Measurements from ENCODE around the gene ATXN7.
A peak's percentile ranks its signal among the peaks of the same experiment; 100 is the strongest.

ATXN7 gene

DNA sequence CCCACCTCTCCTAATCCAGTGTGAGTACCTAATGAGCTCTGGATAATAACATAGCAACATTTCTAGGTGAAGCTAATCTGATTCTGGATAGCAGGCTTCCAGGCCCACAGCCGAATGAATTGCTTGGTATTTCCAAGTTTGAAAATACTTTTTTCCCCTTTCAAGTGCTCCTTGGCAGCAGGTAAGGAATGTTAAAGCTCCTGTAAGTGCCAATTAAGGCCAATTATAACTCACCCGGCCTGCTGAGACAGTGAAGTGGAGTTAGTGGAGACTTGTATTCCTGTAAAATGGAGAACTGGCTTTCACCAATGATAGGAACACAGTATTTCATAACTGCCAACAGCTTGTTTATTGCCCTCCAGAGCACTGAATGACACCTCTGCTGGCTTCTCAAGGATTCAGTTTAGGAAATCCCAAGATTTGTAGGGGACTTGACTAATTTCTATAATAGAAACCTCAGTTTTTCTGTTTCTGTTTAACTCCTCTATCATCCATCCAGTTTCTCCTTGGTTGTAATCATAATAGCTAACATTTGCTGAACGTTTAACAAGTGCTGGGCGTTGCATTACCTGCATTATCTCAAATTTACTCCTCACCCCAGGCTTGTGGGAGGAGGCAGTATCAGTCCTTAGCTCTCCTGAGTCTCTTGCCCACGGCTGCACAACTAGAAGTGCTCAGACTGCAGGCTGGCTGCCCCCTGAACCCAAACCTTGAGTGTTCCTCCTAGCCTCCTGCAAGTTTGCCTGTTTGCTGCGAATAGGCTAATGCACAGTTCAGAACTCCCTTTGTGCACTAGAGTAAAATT is 101.2 kb downstream of the ATXN7 start:
- no peak for DNase-seq (ENCODE audit: low read depth)

DNA sequence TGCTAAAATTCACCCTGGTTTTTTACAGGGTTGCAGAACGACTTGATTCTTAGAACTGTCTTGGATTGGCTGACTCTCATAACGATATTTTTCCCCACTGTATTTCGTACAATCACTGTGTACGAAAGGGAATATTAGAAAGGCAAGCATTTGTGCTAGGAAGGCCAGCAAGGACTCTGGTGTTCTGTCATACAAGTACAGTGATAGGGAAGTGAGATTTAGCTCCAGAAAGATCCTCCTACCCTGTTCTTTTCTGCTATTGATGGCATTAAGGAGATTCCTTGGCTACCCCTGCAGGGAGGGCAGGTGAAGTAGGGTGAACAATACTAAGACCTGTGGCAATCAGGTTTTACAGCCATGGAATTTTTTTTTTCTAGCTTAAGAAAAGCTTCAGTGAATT is 102.3 kb downstream of the ATXN7 start:
- DNase-seq (ENCODE audit: low read depth): no peak

DNA sequence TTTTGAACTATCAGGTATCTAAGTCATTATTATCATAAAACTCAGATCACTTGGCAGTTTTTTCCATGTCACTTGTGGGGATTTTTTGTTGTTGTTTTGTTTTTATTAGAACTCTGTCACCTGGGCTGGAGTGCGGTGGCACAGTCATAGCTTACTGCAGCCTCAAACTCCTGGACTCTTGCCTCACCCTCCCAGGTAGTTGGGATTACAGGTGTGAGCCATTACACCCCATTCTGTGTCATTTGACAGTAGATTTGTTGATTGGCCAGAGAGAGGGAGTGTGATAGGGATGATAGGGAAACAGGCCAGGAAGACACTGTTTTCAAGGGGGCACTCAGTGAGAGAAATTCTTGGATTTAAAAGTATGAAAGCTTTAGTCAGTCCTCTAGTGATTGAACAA is 103.2 kb downstream of the ATXN7 start:
- no peak for DNase-seq (ENCODE audit: low read depth)

DNA sequence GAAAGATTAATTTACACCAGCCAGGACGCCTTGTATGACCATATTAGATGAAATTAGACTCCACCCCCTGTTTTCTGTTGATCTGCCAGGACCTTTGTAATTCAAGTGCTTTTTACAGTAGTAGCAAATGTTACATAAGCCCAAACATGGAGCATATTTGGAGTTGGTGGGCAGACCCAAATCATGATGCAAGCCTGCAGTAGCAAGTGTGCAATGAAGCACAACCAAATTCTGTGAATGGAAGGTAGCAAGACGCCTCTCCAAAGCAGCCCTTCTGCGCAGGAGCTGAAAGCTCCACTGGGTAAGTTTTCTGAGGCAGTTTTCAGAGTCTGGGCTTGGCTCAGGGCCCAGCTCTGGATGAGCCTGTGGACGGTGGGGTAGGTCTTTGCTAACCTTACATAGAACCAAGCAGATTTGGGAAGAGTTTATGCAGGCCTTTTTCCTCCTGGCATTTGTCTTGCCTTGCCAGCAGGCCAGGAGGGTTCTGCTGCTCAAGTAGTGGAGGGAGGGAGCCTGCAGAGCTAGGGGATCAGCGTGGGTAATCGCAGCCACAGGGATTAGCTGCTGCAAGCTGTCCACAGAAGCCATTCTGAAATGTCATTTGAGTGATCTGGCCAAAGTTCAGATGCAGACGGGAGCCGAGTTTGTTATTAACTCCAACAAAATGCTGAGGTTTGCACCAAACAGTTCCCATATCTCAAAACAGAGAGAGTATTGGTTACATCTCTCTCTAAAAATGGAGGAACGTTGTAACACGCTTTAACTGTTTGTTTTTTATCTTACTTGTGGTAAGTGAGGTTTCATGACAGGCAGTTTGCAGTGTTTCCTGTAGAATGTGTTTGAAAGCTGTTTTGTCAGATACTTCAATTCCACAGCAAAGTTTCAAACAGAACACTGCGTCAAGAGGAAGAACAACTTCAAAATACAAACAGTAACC is 104.3 kb downstream of the ATXN7 start:
- peak; percentile 19 for DNase-seq (ENCODE audit: low read depth)

DNA sequence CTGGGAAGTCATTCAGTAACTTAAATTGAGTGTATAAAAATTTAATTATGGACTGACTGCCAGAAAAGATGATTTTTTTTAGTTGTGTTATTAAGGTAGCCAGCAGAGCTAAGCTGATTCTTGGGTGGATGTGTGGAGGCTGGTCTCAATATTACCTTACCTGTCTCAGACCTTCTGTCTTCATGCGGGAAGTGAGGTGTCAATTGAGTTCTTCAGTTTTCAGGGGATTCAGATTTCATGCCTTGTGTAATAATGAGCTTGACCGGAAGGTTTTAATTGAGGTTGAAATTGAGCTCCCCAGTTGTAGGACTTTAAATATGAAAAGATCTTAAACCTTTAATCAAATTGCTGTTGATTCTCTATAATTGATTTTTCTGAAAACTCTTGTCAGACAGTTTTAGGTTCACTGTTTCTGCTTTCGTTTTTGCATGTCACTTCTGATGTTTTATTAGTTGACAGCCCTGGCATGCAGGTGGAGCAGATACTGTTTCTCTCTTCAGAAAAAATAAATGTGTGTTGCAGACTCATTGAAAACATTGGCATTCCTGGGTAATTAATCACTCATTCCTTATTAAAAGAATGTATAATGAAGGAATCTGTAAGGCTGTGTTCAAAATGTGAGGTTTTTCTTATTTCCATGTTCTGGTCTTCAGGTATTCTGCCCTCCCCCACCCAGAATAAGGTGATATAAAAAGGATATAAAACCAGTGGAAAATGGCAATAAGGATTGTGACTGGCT is 105.1 kb downstream of the ATXN7 start:
- DNase-seq (ENCODE audit: low read depth): no peak

DNA sequence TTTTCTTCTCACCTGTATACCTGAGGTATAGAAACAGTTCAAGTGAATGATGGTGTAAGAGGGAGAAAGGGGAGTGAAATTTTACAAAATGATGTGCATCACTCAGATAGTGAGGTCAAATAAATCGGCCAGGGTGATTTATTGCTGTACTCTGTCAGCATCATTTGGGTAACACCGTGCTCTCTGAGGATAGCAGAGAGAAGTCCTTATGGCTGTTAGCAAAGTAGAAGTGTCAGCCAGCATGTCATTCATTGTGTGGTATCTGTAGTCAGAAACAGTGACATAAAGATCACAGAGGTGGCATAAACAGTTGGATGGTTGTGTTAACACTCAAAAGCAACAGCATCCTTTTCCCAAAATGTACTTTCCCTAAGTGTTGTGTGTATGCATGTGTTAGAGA is 106.2 kb downstream of the ATXN7 start:
- no peak for DNase-seq (ENCODE audit: low read depth)

DNA sequence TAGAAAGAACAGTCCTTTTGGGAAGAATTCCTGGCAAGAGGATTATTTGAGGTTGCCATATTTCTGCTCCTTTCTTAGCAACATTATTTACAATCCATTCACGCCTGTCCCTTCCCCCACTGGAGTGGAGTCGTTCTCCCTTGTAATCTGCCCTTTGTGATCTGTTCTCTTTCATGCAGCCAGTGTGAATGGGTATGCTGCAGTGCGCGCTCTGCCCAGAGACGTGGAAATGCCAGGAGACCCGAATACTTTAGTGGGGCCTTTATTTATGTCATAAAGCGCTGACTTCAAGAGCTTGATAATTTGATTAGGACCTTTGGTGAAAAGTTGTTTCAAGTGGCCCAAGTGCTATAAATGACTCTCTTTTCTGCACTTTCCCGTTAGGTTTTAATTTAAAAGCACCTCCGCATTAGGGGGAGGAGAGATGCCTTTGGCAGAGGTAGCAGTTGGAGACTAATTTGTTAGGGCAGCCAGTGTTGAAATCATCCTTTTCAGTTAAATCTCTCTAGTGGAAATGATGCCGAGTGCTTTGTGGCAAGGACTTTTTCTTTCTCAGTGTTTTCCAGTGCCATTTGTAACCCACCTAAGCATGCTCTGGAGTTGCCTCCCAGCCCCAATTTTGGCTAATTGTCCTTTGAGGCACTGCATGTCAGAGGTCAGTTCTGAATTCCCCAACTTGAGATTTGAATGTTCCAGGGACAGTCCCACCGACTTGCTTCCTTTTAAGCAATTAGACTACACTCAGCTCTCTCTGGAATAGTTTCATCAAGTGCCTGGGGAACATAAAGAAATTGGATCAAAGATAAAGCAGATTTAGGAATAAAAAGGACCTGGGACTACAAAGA is 107.2 kb downstream of the ATXN7 start:
- DNase-seq (ENCODE audit: low read depth): no peak

DNA sequence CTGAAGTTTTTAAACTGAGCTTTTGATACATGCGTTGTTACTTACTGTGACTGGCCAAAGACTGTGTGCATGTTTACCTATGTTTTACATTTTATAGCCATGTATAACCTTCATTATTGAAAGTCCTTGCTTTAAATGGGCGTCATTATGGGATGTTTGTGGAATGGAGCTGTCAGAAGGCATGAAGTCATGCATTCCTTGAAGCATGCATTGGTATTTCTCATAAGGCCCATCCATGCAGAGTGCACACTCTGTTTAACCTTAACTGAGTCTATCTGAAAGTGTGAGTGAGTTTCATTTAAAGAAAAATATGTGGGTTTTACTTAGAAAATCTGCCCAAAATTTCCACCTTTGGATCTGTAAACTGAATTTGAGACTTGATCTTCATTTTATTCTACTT is 108.5 kb downstream of the ATXN7 start:
- DNase-seq (ENCODE audit: low read depth): no peak

DNA sequence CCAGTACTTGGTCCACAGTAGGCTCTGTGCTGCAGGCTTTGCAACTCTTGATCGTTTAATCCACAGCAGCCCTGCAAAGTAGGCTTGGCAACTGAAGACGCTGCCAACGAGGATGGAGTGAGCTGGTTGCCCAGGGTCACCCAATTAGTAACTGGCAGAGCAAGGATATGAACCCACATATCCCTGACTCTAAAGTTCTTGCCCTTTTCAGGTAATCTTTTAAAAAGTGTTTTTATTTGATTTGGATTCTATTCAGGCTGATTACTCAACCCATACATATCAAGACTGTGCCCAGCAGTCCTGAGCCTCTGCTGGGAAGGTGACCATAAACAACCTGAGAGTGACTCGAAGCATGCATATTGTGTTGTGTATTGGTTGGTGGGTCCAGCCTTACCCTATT is 109.3 kb downstream of the ATXN7 start:
- no peak for DNase-seq (ENCODE audit: low read depth)

DNA sequence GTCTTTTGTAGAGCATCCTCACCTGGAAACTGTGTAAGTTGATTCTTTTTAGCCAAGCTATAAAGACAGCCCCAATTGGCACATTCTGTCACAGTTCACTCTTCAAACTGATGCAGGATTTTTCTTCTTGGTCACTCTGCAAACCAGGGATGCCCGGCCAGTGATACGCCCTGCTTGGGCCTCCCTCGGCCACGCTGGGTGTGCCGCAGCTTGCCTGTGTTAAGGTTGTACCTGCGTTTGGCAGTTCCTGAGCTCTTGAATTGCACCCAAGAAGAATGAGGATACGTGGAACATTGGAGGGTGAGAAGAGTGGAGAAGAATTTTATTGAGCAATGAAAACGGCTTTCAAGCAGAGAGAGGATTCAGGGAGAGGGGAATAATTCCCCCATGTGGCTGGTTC is 109.7 kb downstream of the ATXN7 start:
- DNase-seq (ENCODE audit: low read depth): no peak

DNA sequence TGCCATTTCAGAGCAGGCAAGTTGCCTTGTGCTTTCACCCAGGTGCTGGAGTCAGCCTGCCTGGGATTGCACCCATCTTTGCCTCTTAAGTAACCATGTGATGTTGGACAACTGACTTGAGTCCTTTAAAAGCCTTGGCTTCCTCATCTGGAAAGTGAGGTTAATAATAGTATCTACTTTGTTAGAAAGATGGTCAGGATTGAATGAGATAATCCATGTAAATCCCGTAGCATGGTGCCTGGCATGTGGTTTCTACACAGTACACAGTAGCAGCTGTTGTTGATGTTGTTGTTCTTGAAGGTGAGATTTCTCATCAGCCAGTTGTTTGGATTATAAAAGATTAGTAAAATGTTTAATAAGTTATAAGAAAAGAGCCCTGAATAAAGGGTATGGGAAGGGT is 110.8 kb downstream of the ATXN7 start:
- DNase-seq (ENCODE audit: low read depth): no peak

DNA sequence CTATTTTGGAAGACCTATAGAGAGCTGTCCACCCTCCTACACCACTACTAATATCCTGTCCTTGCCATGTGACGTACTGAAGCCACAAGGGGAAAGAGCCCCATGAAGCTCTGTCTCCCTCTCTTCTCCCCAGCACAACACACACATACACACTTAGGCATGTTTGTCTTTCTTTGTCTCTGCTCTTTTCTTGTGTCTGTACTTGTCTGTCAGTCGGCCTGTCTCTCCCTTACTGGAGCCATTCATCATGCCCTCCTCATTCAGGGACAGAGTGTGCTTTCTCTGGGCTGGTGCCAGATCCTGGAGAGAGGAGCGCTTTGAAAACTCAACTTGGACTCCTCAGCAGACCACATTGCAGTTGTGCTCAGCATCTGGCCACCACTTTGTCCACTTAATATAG is 112.1 kb downstream of the ATXN7 start:
- no peak for DNase-seq (ENCODE audit: low read depth)

DNA sequence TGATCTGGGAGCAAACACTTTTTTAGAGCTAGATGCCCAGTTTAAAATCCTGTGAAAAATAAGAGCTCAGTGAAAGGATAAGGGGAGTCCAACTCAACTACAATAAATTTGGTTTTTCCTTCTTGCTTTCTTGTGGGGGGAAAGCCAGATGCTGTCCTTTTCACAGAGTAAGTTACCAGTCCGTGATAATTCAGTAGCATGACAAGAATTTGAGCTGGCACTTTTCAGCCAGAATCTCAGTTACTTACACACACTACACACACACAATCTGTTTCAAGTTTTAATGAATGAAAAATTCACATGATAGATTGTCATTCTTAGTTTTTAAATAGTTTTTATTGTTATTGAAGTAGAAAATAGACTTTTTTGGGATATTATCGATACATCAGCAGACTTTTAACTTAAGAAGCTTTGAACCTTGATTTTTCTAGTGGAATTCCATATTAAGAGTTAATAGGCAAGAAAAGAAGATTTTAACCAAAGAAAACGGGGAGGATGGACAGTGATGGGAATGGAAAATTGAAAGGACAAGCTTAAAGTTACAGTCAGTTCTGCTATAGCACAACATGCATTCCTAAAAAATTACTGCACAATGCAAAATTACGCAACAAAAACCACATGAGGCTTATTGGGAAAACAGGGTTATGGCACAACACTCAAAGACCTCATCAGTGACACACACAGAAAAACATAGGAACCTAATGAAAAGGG is 112.6 kb downstream of the ATXN7 start:
- DNase-seq (ENCODE audit: low read depth): no peak

DNA sequence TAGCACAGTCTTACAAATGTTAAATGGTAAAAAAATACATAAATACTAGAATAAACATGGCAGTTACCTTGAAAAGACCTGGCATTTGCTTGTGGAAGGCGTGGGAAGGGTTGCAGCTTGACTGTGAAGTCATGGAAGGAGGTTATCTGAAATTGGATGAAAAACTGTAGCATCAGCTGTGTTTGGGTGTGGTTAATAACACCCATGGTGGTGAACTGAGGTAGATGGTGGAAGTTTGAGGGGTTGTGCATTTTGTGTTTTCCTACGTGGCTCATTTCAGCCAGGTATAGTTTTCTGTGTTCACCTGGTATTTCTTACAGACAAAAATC is 113.2 kb downstream of the ATXN7 start:
- DNase-seq (ENCODE audit: low read depth): no peak

DNA sequence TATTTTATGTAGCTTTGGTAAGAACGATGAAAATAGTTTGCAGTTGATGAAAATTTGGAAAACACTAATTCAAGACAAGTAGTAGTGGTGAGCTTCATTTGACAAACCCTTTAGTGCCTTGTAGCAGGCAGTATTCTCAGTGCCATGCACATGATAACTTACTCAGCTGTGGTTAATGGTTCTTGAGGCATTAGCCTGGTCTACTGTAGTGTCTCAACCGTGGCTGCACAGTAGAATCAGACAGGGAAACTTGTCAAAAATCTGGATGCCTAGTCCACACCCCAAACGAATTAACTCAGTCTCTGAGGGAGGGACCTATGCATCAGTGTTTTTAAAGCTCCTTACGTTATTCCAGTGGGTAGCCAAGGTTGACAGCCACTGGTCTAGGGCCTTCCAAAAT is 114.2 kb downstream of the ATXN7 start:
- DNase-seq (ENCODE audit: low read depth): no peak

DNA sequence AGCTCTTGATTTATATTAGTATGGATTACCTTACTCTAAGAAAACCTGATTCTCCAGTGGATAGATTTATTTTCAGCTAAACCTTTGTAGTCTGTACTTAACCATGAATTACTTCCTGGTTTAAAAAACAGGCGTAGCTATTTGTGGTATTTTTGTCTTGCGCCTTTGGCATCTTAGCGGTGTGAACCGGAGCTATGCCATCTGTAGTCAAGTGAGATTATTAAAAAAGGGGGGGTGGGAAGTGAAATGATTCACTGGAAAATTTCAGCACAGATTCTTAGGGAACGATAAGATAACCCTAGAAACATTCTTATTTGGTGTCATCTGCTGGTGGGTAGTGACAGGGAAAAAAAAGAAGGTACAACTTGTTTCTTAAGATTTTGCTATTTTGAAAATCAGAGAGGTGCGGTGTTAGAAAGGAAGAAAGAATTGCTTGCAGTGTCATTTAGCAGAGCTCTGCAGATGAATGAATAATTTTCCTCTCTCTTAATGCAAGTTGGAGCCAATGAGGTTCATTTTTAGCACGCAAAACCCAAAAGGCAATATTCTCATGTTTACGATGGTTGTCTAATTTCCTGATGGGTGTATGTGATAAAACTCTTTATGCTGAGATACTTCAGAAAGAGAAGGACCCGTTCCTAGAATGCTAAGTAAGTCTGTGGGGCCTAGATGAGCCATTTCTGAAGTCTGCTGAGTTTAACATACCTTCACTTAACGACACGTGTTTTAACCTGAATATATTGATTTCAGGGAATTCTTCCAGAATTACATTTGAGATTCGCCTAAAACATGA is 115.6 kb downstream of the ATXN7 start:
- peak; percentile 37 for DNase-seq (ENCODE audit: low read depth)

DNA sequence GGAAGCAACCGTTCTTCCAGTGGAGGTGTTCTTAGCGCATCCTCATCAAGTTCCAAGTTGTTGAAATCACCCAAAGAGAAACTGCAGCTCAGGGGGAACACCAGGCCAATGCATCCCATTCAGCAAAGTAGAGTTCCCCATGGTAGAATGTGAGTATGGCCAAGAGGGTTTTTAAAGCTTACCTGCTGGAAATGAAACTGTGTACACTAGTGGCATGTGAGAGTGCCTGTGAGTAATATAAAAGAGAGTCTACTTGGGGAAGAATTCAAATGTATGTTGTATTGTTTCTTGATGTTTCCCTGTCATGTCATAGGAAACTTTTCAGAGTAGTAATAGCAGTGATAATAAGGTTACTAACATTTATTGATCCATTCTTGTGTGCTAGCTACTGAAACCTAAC is 116.4 kb downstream of the ATXN7 start:
- no peak for DNase-seq (ENCODE audit: low read depth)

DNA sequence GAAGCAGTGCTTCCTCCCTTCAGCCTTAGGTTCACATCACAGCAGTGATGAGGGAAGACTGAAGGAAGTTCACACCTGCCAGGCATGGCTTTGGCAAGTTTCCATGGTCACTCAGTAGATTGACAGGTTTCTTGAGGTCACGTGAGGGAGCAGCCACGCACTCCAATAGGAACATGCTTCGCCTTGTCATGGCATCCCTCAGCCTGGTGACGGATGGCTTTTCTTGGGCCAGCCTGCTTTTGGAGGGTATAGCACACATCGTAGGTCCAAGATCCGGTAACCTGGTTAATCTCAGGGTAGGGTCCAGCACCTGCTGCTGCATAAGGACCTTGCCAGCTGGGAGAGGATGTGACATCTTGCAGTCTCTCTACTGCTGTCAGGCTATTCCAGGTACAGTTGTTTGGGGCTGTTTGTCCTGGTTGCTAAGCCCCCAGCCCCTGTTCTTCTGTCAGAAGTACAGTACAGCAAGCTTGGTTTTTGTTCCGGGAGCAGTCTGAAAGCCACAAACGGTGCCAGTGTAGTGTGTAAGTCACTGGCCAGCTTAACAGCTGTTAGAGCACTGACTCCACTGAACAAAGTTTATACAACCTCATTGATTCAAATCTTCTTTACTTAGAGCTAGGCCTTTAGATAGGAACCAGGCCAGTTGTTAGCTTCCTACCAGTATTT is 117.3 kb downstream of the ATXN7 start:
- no peak for DNase-seq (ENCODE audit: low read depth)

DNA sequence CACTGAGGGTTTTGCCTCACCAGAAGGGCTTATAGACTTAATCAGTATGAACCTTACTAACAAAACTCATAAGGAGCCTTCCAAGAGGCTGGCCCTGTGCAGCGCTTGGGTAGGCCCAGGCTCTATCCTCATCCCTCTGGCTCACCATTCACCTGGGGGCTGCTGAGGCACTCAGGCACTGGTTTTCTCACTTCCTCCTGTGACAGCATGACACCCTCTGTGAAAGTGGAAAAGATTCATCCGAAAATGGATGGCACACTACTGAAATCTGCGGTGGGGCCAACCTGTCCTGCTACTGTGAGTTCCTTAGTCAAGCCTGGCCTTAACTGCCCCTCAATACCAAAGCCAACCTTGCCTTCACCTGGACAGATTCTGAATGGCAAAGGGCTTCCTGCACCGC is 118.3 kb downstream of the ATXN7 start:
- DNase-seq (ENCODE audit: low read depth): no peak

DNA sequence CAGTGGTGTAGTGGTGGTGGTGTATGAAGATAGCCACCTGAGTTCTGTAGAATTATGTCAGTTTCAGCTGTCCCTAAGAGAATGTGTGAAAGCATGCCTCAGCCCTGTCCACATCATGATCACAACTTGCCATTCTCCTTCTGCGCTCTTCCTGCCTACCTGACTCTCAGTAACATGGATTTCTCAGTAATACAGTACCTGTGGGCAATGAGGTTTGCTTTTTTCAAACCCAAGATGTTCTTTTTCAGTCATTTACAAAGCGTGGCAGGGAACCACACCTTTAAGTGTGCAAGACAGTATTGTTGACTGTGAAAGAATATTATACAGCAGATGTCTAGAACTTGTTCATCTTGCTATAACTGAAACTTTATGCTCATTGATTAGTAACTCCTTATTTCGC is 120.7 kb downstream of the ATXN7 start:
- DNase-seq (ENCODE audit: low read depth): no peak
